Cardiac muscle cell (in vitro differentiated cells and primary cell): ENCODE measurements around the gene PPHLN1. TPM values are rescaled to one million over a fixed set of nuclear protein-coding genes. Genes with fewer than 3 reads are reported as not detected.
A peak's percentile ranks its signal among the peaks of the same experiment; 100 is the strongest.

Experiments used
- DNase-seq, 2 donors: peaks; one replicate each; pipeline versions ENCODE4 v3.0.0 to v3.0.0-alpha.2; 2010 to 2017; ENCODE audit warnings: low read depth in 1 of 2, low spot score in 1 of 2
- H3K27ac ChIP-seq: fragments of 200-600 bp; sonication (generic); 2 replicates; pipeline ENCODE4 v1.5.1; 2016
- H3K27me3 ChIP-seq: fragments of 200-600 bp; sonication (generic); 2 replicates; pipeline ENCODE4 v1.6.0; 2016; ENCODE audit warnings: control low read depth
- H3K36me3 ChIP-seq: fragments of 200-600 bp; sonication (generic); 2 replicates; pipeline ENCODE4 v1.5.1; 2016; ENCODE audit warnings: control low read depth
- H3K4me1 ChIP-seq: fragments of 200-600 bp; sonication (generic); 2 replicates; pipeline ENCODE4 v1.8.1; 2017; ENCODE audit warnings: low read depth, mild to moderate bottlenecking, mixed run types
- H3K4me3 ChIP-seq: fragments of 200-600 bp; sonication (generic); 2 replicates; pipeline ENCODE4 v1.5.1; 2016; ENCODE audit warnings: mild to moderate bottlenecking
- H3K9me3 ChIP-seq: fragments of 200-600 bp; sonication (generic); 2 replicates; pipeline ENCODE4 v1.5.1; 2017; ENCODE audit warnings: low read depth, mild to moderate bottlenecking, control low read depth
- CTCF ChIP-seq: IDR thresholded peaks from 2 replicates; pipeline ENCODE4 v1.5.1; 2012; ENCODE audit warnings: low read depth, mild to moderate bottlenecking, low read length
- polyA plus RNA-seq: library from polyadenylated mRNA; unstranded; fragments of >200 nt; fragmentation: Nextera tagmentation; extraction: Ambion mirVana; gene quantifications from 2 replicates; pipeline ENCODE4 v1.2.1, GENCODE V29; 2016
- total RNA-seq: library from RNA; depleted of rRNA; stranded (reverse); fragments of >200 nt; gene quantifications from 2 replicates; pipeline ENCODE4 v1.2.3, GENCODE V29; 2016

PPHLN1 gene
- total and polyA plus RNA-seq, 2 experiments from 2014 or later: 70.6 to 77.6 TPM

GRCh38 chr12:42482041-42482747, 156.2 kb downstream of the PPHLN1 start:
- H3K36me3 ChIP-seq: no peaks in the 10 kb centered on the region
- peak overlapping the region; percentile 95 for H3K27ac ChIP-seq
- no peak for TF ChIP-seq CTCF
- peak overlapping the region; percentile 78 for H3K4me3 ChIP-seq
- peak; percentile 40 to 81 for DNase-seq
- H3K4me1 ChIP-seq: peaks cover 49% of the 10 kb centered on the region
- no peaks in the 10 kb centered on the region for H3K9me3 ChIP-seq
- no peaks in the 10 kb centered on the region for H3K27me3 ChIP-seq

- peak; percentile 89 for TF ChIP-seq CTCF
- no peaks in the 10 kb centered on the region for H3K27me3 ChIP-seq
- no peaks in the 10 kb centered on the region for H3K9me3 ChIP-seq
- H3K27ac ChIP-seq: peak overlapping the region; percentile 95
- H3K4me1 ChIP-seq: peaks cover 54% of the 10 kb centered on the region
- H3K4me3 ChIP-seq: peak overlapping the region; percentile 78
- H3K36me3 ChIP-seq: no peaks in the 10 kb centered on the region
- DNase-seq: peak; percentile 79 to 92
Measured at GRCh38 chr12:42482748-42483520, 157.0 kb downstream of the PPHLN1 start.

- peaks cover 51% of the 10 kb centered on the region for H3K4me1 ChIP-seq
- no peaks in the 10 kb centered on the region for H3K9me3 ChIP-seq
- H3K36me3 ChIP-seq: no peaks in the 10 kb centered on the region
- peak overlapping the region; percentile 95 for H3K27ac ChIP-seq
- TF ChIP-seq CTCF: no peak
- DNase-seq: peak in 1 of 2 donors; percentile 66
- H3K27me3 ChIP-seq: no peaks in the 10 kb centered on the region
- H3K4me3 ChIP-seq: peak overlapping the region; percentile 78
Measured at GRCh38 chr12:42483521-42483790, 157.5 kb downstream of the PPHLN1 start.

- H3K27me3 ChIP-seq: no peaks in the 10 kb centered on the region
- DNase-seq: peak in 1 of 2 donors; percentile 51
- H3K27ac ChIP-seq: peak overlapping the region; percentile 95
- no peak for TF ChIP-seq CTCF
- peaks cover 42% of the 10 kb centered on the region for H3K4me1 ChIP-seq
- H3K4me3 ChIP-seq: peak overlapping the region; percentile 78
- H3K36me3 ChIP-seq: no peaks in the 10 kb centered on the region
- no peaks in the 10 kb centered on the region for H3K9me3 ChIP-seq
Measured at GRCh38 chr12:42484996-42485395, 159.0 kb downstream of the PPHLN1 start.

GRCh38 chr12:42485823-42486222, 159.9 kb downstream of the PPHLN1 start:
- H3K27me3 ChIP-seq: no peaks in the 10 kb centered on the region
- H3K27ac ChIP-seq: peak overlapping the region; percentile 95
- DNase-seq: no peak
- no peak for TF ChIP-seq CTCF
- H3K36me3 ChIP-seq: no peaks in the 10 kb centered on the region
- no peaks in the 10 kb centered on the region for H3K9me3 ChIP-seq
- no peak overlapping the region for H3K4me3 ChIP-seq
- peaks cover 36% of the 10 kb centered on the region for H3K4me1 ChIP-seq
